Bronchial epithelial cell (primary cell): Measurements from ENCODE around the gene NDNF. TPM values are rescaled to one million over a fixed set of nuclear protein-coding genes. Genes with fewer than 3 reads are reported as not detected.
A peak's percentile ranks its signal among the peaks of the same experiment; 100 is the strongest.

Source experiments
- DNase-seq: peaks from one replicate; pipeline ENCODE4 v3.0.0-alpha.2; 2010; ENCODE audit warnings: low read depth
- FAIRE-seq: peaks from 2 replicates; lab custom pipeline; 2011; peaks lifted over from hg19 to GRCh38; lab: Jason Lieb, UNC
- H3K27me3 ChIP-seq: 2 replicates; pipeline ENCODE4 v1.5.1; 2011; ENCODE audit warnings: low read length; ENCODE audit not compliant: control insufficient read depth, insufficient read depth
- H3K36me3 ChIP-seq: 2 replicates; pipeline ENCODE4 v1.5.1; 2011; ENCODE audit warnings: low read length; ENCODE audit not compliant: control insufficient read depth, insufficient read depth
- H3K4me3 ChIP-seq: 2 replicates; pipeline ENCODE4 v1.5.1; 2011; ENCODE audit warnings: mild to moderate bottlenecking, low read depth, low read length, control low read depth
- CTCF ChIP-seq: IDR thresholded peaks from 2 replicates; pipeline ENCODE4 v1.5.1; 2011; ENCODE audit warnings: mild to moderate bottlenecking, moderate library complexity, low read length, control low read depth, inconsistent platforms; ENCODE audit not compliant: insufficient read depth, severe bottlenecking
- total RNA-seq: library from RNA; depleted of rRNA; stranded (reverse); fragments of >200 nt; gene quantifications from 2 replicates; pipeline ENCODE4 v1.2.1, GENCODE V29; 2014

NDNF gene
- total RNA-seq, 1 donor from 2014 or later = not detected

- FAIRE-seq (no peak), DNase-seq (no peak)
- H3K36me3 ChIP-seq = no peaks in the 10 kb centered on the region
- no peak for TF ChIP-seq CTCF
- no peaks in the 10 kb centered on the region for H3K27me3 ChIP-seq
- no peak overlapping the region for H3K4me3 ChIP-seq
Observed at GRCh38 chr4:121108557-121108956, 36.2 kb upstream of the NDNF start.

- no peak for DNase-seq
- no peak for FAIRE-seq
- Histone ChIP-seq H3K36me3 (no peaks in the 10 kb centered on the region), H3K27me3 (no peaks in the 10 kb centered on the region), H3K4me3 (no peak overlapping the region)
- TF ChIP-seq CTCF = no peak
Observed at GRCh38 chr4:121107507-121107906, 35.2 kb upstream of the NDNF start.

GRCh38 chr4:121100093-121100775 lies 27.9 kb upstream of the NDNF start:
- DNase-seq (no peak), FAIRE-seq (no peak)
- H3K36me3 ChIP-seq = no peaks in the 10 kb centered on the region
- TF ChIP-seq CTCF = no peak
- no peaks in the 10 kb centered on the region for H3K27me3 ChIP-seq
- H3K4me3 ChIP-seq = no peak overlapping the region

- FAIRE-seq (no peak), DNase-seq (no peak)
- H3K4me3 ChIP-seq = no peak overlapping the region
- no peaks in the 10 kb centered on the region for H3K36me3 ChIP-seq
- no peaks in the 10 kb centered on the region for H3K27me3 ChIP-seq
- no peak for TF ChIP-seq CTCF
Observed at GRCh38 chr4:121098266-121098665, 25.9 kb upstream of the NDNF start.

- no peaks in the 10 kb centered on the region for H3K27me3 ChIP-seq
- FAIRE-seq = no peak
- DNase-seq = peak; percentile 51
- H3K36me3 ChIP-seq = no peaks in the 10 kb centered on the region
- no peak overlapping the region for H3K4me3 ChIP-seq
- no peak for TF ChIP-seq CTCF
Observed at GRCh38 chr4:121096629-121097028, 24.3 kb upstream of the NDNF start.

- Histone ChIP-seq H3K36me3 (no peaks in the 10 kb centered on the region), H3K27me3 (no peaks in the 10 kb centered on the region), H3K4me3 (no peak overlapping the region)
- DNase-seq (no peak), FAIRE-seq (no peak)
- no peak for TF ChIP-seq CTCF
Observed at GRCh38 chr4:121096191-121096590, 23.9 kb upstream of the NDNF start.
